Measurements from ENCODE around the gene ABCC3. TPM values are rescaled to one million over a fixed set of nuclear protein-coding genes. Genes with fewer than 3 reads are reported as not detected.

The ABCC3 gene
- total RNA-seq, 1 donor from 2014 or later, result 0.73 TPM

DNA sequence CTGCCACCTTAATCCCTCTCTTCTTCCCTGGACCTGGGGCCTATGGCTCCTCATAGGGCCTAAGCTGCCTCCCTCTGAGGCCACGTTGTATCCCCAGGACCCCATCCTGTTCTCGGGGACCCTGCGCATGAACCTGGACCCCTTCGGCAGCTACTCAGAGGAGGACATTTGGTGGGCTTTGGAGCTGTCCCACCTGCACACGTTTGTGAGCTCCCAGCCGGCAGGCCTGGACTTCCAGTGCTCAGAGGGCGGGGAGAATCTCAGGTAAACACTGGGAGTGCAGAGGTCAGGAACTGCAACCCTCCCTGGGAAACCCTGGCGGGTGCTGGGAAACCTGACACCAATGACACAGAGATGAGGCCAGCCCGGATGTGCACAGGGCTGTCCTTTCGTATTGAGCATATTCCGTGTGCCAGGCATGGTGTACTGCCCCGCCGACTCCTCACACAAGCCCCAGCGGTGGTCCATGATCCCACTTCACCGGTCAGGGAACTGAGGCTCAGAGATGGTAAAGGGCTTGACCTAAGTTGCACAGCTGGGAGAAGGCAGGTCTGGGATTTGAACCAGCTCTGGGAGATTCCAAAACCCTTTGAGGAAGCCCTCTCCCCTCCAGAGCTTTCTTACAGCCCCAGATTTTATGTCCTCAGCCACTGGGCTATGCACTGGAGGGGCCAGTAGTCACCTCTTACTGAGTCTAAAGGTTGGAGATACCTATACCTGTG, 50.1 kb downstream of the ABCC3 start:
- no peaks in the 10 kb centered on the region for H3K27me3 Mint-ChIP-seq (ENCODE audit: unreplicated experiment)
- no peak for DNase-seq (ENCODE audit: extremely low spot score, unreplicated experiment)
- no peaks in the 10 kb centered on the region for H3K9me3 Mint-ChIP-seq (ENCODE audit: unreplicated experiment)
- TF ChIP-seq, protein P1, sequence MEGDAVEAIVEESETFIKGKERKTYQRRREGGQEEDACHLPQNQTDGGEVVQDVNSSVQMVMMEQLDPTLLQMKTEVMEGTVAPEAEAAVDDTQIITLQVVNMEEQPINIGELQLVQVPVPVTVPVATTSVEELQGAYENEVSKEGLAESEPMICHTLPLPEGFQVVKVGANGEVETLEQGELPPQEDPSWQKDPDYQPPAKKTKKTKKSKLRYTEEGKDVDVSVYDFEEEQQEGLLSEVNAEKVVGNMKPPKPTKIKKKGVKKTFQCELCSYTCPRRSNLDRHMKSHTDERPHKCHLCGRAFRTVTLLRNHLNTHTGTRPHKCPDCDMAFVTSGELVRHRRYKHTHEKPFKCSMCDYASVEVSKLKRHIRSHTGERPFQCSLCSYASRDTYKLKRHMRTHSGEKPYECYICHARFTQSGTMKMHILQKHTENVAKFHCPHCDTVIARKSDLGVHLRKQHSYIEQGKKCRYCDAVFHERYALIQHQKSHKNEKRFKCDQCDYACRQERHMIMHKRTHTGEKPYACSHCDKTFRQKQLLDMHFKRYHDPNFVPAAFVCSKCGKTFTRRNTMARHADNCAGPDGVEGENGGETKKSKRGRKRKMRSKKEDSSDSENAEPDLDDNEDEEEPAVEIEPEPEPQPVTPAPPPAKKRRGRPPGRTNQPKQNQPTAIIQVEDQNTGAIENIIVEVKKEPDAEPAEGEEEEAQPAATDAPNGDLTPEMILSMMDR (IDR thresholded peaks at IDR 0.05), result no peak
- H3K36me3 Mint-ChIP-seq (ENCODE audit: unreplicated experiment), result no peaks in the 10 kb centered on the region
- no peak overlapping the region for H3K4me3 Mint-ChIP-seq (ENCODE audit: unreplicated experiment)
- H3K27ac Mint-ChIP-seq (ENCODE audit: unreplicated experiment), result no peak overlapping the region
- H3K4me1 Mint-ChIP-seq (ENCODE audit: unreplicated experiment), result peaks cover 25% of the 10 kb centered on the region

DNA sequence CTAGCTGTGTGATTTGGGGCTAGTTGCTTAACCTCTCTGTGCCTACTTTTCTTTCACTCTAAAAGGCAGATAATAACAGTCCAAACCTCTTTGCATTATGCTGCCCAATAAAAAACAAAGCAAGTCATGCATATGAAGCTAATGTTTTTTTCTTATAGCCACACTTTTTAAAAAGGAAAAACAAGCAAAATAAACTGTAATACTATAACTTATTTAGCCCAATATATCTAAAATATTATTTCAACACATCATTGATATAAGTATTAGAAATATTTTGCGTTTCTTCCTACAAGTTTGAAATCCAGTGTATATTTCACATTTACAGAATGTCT, 50.6 kb downstream of the ABCC3 start:
- no peak overlapping the region for H3K27ac Mint-ChIP-seq (ENCODE audit: unreplicated experiment)
- no peak for DNase-seq (ENCODE audit: extremely low spot score, unreplicated experiment)
- H3K4me1 Mint-ChIP-seq (ENCODE audit: unreplicated experiment), result peaks cover 26% of the 10 kb centered on the region
- no peak overlapping the region for H3K4me3 Mint-ChIP-seq (ENCODE audit: unreplicated experiment)
- H3K36me3 Mint-ChIP-seq (ENCODE audit: unreplicated experiment), result no peaks in the 10 kb centered on the region
- no peaks in the 10 kb centered on the region for H3K27me3 Mint-ChIP-seq (ENCODE audit: unreplicated experiment)
- TF ChIP-seq, protein P1 (IDR thresholded peaks at IDR 0.05), result no peak
- H3K9me3 Mint-ChIP-seq (ENCODE audit: unreplicated experiment), result no peaks in the 10 kb centered on the region

DNA sequence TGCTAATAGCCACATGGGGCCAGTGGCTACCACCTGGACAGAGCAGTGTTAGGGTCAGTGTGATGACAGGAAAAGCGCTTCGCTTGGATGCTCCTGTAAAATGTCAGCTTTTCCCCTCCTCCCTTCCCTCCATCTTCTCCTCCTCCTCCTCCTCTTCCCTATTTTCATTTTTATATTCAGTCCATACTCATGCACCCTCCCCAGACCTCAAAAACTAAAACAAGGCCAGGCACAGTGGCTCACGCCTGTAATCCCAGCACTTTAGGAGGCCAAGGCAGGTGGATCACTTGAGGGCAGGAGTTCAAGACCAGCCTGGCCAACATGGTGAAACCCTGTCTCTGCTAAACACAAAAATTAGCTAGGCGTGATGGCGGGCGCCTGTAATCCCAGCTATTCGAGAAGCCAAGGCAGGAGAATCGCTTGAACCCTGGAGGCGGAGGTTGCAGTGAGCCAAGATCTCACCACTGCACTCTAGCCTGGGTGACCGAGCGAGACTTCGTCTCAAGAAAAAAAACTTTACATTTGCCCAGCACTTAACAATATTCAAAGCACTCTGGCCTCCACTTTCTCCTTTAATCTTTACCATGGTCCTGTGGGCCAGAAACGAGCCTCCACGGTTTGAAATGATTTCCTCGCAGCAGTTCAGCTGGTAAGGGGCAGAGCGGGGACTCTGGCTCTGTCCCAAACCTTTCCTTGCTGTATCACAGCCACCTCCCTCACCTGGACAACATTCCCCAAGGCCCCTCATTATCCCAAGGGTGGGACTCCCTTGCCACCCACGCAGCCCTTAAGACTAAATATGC, 51.2 kb downstream of the ABCC3 start:
- no peaks in the 10 kb centered on the region for H3K36me3 Mint-ChIP-seq (ENCODE audit: unreplicated experiment)
- H3K4me1 Mint-ChIP-seq (ENCODE audit: unreplicated experiment), result peaks cover 26% of the 10 kb centered on the region
- no peak overlapping the region for H3K27ac Mint-ChIP-seq (ENCODE audit: unreplicated experiment)

DNA sequence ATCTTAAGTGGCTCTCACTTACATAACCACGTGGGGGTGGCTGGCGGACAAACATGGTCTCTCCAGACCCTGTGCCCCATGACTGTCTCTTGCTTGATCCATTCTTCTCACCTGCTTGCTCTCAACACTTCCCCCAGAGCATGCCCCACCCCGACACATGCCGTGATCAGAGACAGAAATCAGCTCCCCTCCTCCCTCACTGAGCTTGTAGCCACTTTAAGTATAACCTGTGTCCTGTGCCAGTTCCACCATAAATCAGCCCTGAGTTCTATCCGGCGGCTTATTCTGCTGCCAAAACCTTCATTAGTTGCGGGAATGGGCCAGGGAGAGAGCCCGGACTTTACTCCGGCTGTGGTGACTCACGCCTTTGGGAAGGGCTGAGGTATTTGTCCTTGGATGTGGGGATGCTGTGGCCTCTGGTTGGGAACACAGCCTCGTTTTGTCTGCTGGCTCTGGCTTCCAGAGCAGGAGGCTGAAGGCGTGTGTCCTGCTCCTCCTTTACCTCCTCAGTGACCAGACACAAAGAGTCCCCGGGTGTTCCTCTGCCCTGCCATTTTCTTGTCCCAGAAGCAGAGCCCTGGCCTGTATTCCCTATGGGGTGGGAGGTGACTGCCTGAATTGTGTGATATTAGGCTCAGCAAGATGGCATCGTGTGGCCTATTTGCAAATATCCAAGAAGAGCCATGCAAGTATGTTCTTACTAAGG, 52.0 kb downstream of the ABCC3 start:
- no peak overlapping the region for H3K27ac Mint-ChIP-seq (ENCODE audit: unreplicated experiment)
- no peaks in the 10 kb centered on the region for H3K36me3 Mint-ChIP-seq (ENCODE audit: unreplicated experiment)
- no peak overlapping the region for H3K4me3 Mint-ChIP-seq (ENCODE audit: unreplicated experiment)
- TF ChIP-seq, protein P1 (IDR thresholded peaks at IDR 0.05), result no peak
- no peaks in the 10 kb centered on the region for H3K9me3 Mint-ChIP-seq (ENCODE audit: unreplicated experiment)
- no peak for DNase-seq (ENCODE audit: extremely low spot score, unreplicated experiment)
- peaks cover 20% of the 10 kb centered on the region for H3K4me1 Mint-ChIP-seq (ENCODE audit: unreplicated experiment)
- H3K27me3 Mint-ChIP-seq (ENCODE audit: unreplicated experiment), result no peaks in the 10 kb centered on the region

More for the DNA sequence above, 51.2 kb downstream of the ABCC3 start:
- DNase-seq (ENCODE audit: extremely low spot score, unreplicated experiment), result no peak
- no peaks in the 10 kb centered on the region for H3K27me3 Mint-ChIP-seq (ENCODE audit: unreplicated experiment)
- H3K9me3 Mint-ChIP-seq (ENCODE audit: unreplicated experiment), result no peaks in the 10 kb centered on the region
- no peak overlapping the region for H3K4me3 Mint-ChIP-seq (ENCODE audit: unreplicated experiment)
- TF ChIP-seq, protein P1 (IDR thresholded peaks at IDR 0.05), result no peak
